HG02763 (cell line): Measurements from ENCODE around the gene SELENON.
"Not testable (repeated sequence)": the region's sequence is repeated elsewhere in the genome, so short reads cannot be mapped to it uniquely, and the experiment has no call there.

Experiments
- ATAC-seq: cut with Tn5 transposase; IDR thresholded peaks from one replicate; pipeline ENCODE4 v1.9.1; 2021; ENCODE audit warnings: mild to moderate bottlenecking, moderate library complexity; ENCODE audit not compliant: unreplicated experiment

SELENON gene

GRCh38 chr1:25821112-25821476 is 21.1 kb downstream of the SELENON start:
- ATAC-seq: no peak

- no peak for ATAC-seq
These were observed 21.7 kb downstream of the SELENON start for GRCh38 chr1:25821630-25822091.

DNA sequence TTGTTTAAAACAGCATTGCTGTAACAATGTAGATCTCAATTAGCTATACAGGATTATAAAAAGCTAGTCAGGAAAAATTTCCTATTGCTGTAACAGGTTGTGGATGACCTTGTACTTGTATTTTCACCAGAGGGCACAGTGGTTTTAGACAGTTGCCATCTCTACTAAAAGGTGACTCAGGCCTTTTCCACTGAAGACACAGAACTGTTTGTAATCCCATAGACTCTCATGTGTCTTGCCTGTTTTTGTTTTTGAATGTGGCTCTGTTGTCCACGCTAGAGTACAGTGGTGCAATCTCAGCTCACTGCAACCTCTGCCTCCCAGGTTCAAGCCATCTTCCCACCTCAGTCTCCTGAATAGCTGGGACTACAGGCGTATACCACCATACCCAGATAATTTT is 25.6 kb downstream of the SELENON start:
- ATAC-seq: no peak

DNA sequence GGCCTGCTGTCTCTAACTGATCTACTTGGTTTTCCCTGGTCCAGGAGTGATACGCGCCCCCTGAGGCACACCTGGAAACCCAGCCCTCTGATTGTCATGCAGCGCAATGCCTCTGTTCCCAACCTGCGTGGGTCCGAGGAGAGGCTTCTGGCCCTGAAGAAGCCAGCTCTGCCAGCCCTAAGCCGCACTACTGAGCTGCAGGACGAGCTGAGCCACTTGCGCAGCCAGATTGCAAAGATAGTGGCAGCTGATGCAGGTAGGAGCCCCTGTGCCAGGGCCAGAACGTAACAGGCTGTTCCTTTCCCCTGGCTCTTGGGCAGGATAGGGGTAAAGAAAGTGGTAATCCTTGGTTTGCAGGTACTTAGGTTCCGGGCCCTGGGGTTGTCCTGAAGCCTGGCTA is 26.6 kb downstream of the SELENON start:
- ATAC-seq: no peak

DNA sequence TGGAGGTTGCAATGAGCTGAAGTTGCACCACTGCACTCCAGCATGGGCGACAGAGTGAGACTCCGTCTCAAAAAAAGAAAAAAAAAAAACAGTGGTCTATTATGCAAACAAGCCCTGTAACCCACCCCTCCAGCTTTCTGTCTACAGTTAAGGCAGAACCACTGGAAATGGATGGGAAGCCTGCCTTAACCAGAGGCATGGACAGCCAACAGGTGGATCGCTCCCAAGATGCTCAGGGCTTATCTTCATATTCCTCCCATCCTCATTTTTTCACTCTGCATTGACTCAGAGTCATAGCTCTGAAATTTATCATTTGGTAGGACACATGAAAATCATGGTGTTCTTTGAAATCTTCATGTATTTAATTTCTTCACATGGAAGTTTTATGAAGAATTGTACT is 28.5 kb downstream of the SELENON start:
- no peak for ATAC-seq

- ATAC-seq: no peak
These were observed 29.1 kb downstream of the SELENON start for GRCh38 chr1:25829046-25829445.

DNA sequence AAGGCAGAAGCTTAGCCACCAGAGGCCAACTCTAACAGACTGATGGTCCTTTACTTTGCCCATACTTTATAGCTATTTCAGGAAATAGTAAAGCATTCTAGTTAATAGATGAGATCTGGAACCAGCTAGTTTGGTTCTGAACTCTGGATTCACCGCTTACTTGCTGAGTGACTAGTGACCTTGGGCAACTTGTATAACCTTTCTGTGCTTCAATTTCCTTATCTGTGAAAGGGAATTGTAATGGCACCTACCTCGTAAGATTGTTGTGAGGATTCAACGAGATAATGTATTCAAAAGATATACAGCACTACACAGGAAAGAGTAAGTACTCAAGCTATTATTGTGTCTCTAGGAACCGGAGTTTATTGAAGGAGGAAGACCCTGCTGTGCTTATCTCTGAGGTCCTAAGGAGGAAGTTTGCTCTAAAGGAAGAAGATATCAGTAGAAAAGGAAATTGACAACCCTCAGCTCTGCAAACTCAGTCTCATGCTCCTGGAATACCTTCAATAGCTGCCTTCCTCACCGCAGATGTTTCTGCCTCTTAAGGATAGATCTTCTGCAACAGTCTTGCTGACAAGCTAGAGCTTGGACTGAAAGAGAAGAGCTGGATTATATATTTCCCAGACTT is 31.7 kb downstream of the SELENON start:
- ATAC-seq: no peak

DNA sequence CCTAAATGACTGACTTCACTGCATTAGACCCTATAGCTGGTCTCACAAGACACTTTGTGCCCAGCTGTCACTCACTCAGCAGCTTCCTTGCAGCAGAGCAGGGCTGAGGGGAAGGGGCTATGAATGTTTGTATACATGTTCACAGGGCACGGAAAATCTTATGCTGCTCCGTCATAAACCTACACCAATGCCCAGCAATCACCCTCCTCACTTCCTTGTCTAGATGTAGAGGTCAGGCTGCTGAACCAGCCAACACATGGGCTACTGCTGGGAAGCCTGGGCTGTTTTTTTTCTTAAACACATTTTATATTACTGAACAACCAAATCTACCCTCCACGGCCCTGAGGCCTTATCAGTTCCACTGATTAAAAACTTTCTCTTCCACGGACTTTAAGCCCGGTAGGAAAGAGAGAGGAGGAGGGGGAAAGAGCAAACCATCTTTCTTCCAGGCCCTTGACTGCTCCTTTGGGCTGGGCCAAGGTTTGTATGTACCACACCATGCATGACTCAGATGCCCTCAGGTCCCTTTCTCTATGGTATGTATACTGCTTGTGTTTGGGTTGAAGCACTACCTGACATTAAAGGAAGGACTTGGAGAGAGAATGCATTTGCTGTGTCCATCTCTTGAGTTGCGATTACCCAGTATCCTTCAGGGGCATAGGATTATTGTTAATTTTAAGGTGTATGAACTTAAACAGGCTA is 32.5 kb downstream of the SELENON start:
- ATAC-seq: no peak

GRCh38 chr1:25833158-25833557 is 33.2 kb downstream of the SELENON start:
- ATAC-seq: no peak

DNA sequence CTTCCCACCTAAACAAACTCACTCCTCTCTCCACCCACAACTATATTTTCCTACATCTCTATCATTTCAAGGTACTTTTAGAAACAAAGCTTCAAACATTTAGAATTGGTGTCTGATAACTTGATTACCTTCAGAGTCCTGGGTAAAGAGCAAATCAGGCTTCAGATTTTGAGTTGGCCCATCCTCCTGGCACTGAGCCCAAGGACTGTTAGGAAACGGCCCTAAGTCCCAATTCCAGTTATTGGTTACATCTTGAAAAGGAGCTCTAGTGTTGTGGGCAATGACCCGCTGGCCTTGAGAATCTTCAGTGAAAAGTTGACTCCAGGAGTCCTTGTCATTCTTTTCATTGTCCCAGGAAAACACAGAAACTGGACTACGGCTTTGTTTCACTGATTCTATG is 34.9 kb downstream of the SELENON start:
- ATAC-seq: no peak

GRCh38 chr1:25836695-25837094 is 36.7 kb downstream of the SELENON start:
- ATAC-seq: no peak

DNA sequence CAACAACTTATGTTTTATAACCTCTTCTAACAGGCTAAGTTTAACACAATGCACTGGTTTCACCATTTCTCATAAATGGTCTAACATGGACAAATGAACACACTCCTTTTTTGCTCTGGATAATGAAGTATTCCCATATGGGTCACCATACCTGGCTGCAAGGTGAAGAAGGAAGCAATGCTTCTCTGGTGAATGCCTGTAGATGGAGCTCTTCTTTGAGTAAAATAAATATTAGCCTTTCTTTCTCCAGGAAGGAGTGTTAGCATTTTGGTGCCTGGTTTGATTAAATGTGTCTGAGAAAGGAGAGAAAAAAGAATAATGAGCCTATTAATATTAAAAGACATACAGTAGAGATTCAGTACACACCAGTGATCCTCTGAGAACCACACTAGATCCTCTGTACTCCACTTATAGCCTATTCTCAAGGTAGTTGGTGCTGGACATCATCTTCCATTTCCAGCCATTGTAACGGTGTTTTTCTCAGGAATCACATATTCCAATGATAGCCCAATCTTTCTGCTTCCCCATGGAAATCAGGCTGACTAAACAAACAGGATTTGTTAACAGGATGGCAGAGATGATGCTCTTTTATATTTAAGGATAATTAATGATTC is 37.4 kb downstream of the SELENON start:
- no peak for ATAC-seq

GRCh38 chr1:25839808-25840207 is 39.8 kb downstream of the SELENON start:
- ATAC-seq: not testable (repeated sequence)

GRCh38 chr1:25843483-25843882 is 43.5 kb downstream of the SELENON start:
- no peak for ATAC-seq

- ATAC-seq: no peak
These were observed 44.7 kb downstream of the SELENON start for GRCh38 chr1:25844536-25845337.

DNA sequence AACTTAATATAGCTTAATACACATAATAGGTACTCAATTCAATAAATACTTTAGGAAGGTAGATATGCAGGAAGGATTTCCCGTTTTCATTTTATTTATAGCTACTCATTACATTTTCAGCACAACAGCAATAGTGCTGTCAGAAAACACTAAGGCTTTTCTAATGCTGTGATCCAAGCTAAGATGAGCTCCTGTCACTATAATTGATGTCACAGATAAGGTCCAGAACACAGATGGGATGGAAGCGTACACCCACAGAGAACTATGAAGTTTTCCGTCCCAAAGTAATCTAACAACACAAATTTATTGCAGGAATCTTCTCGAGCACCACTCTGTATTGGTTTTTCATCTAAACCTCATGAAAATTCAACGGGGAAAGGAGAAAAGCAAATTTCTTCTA is 45.7 kb downstream of the SELENON start:
- no peak for ATAC-seq

GRCh38 chr1:25847929-25848328 is 47.9 kb downstream of the SELENON start:
- no peak for ATAC-seq

DNA sequence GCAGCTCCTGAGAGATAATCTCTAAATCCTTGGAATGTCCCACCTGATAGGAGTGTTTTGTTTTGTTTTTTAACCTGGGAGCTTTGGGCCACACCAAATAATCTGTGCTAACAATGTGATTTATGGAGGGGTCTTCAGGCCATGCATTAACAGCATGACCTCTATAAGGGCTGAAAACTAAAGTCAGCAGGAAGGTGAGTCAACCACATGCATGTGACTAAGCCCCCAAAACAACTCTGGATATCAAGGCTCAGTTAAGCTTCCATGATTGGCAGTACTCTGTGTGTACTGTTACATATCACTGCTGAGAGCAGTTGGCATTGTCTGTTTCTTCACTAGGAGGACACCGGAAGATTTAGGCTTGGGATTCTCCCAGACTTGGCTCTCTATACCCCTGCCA is 48.5 kb downstream of the SELENON start:
- no peak for ATAC-seq

GRCh38 chr1:25854554-25854953 is 54.6 kb downstream of the SELENON start:
- ATAC-seq: no peak

GRCh38 chr1:25856856-25857255 is 56.9 kb downstream of the SELENON start:
- ATAC-seq: no peak

- ATAC-seq: no peak
These were observed 58.5 kb downstream of the SELENON start for GRCh38 chr1:25858494-25858893.
